HS-27A (cell line): ENCODE results near the gene ZNF787.
"Not testable (repeated sequence)": the region's sequence is repeated elsewhere in the genome, so short reads cannot be mapped to it uniquely, and the experiment has no call there.

Experiments
- DNase-seq: peaks from one replicate; pipeline ENCODE4 v3.0.0-alpha.2; 2012; ENCODE audit warnings: low read depth, missing footprints

ZNF787 gene

GRCh38 chr19:56105831-56106396 is 15.2 kb downstream of the ZNF787 start:
- DNase-seq = not testable (repeated sequence)

- no peak for DNase-seq
These were observed 15.9 kb downstream of the ZNF787 start for GRCh38 chr19:56105090-56105701.

- DNase-seq = no peak
These were observed 16.7 kb downstream of the ZNF787 start for GRCh38 chr19:56104423-56104822.

GRCh38 chr19:56103027-56103614 is 18.0 kb downstream of the ZNF787 start:
- no peak for DNase-seq

GRCh38 chr19:56101746-56102535 is 19.2 kb downstream of the ZNF787 start:
- DNase-seq = no peak

- DNase-seq = no peak
These were observed 20.0 kb downstream of the ZNF787 start for GRCh38 chr19:56101095-56101494.

GRCh38 chr19:56099638-56100539 is 21.2 kb downstream of the ZNF787 start:
- DNase-seq = no peak

GRCh38 chr19:56098731-56099568 is 22.1 kb downstream of the ZNF787 start:
- no peak for DNase-seq

- DNase-seq = not testable (repeated sequence)
These were observed 22.9 kb downstream of the ZNF787 start for GRCh38 chr19:56098237-56098636.

GRCh38 chr19:56097776-56098175 is 23.3 kb downstream of the ZNF787 start:
- no peak for DNase-seq

GRCh38 chr19:56097306-56097705 is 23.8 kb downstream of the ZNF787 start:
- no peak for DNase-seq

GRCh38 chr19:56096665-56097064 is 24.4 kb downstream of the ZNF787 start:
- DNase-seq = no peak

- DNase-seq = no peak
These were observed 26.6 kb downstream of the ZNF787 start for GRCh38 chr19:56094449-56094848.

- no peak for DNase-seq
These were observed 28.1 kb downstream of the ZNF787 start for GRCh38 chr19:56092685-56093631.

- no peak for DNase-seq
These were observed 29.1 kb downstream of the ZNF787 start for GRCh38 chr19:56091751-56092546.

GRCh38 chr19:56091066-56091490 is 30.0 kb downstream of the ZNF787 start:
- no peak for DNase-seq

- no peak for DNase-seq
These were observed 31.8 kb downstream of the ZNF787 start for GRCh38 chr19:56089344-56089743.

GRCh38 chr19:56088497-56089215 is 32.4 kb downstream of the ZNF787 start:
- no peak for DNase-seq
